Body of pancreas (tissue), 4 donors: ENCODE data around the gene SEMA7A.

ENCODE experiments used
- CTCF ChIP-seq, 7 experiments: fragments of 450-650 bp in 4 of 7; fragments of 200-600 bp in 3 of 7; sonication (generic) in 3 of 7; IDR thresholded peaks; one replicate each; pipeline ENCODE4 v1.5.1; 2016 to 2019; ENCODE audit warnings: antibody characterized with exemption in 7 of 7
- POLR2A ChIP-seq, 3 donors: fragments of 450-650 bp; IDR thresholded peaks; one replicate each; pipeline ENCODE4 v1.6.1; 2016; ENCODE audit warnings: antibody characterized with exemption in 3 of 3, mild to moderate bottlenecking in 2 of 3

GRCh38 chr15:74388363-74388951, 45.3 kb downstream of the SEMA7A start:
- TF ChIP-seq CTCF (IDR thresholded peaks at IDR 0.05) (no peak), POLR2A (IDR thresholded peaks at IDR 0.05) (no peak)
